HG03196 (cell line): ENCODE results near the gene IRF1.

ENCODE experiments used
- ATAC-seq: cut with Tn5 transposase; IDR thresholded peaks from one replicate; pipeline ENCODE4 v1.9.1; 2021; ENCODE audit not compliant: unreplicated experiment

IRF1 gene

DNA sequence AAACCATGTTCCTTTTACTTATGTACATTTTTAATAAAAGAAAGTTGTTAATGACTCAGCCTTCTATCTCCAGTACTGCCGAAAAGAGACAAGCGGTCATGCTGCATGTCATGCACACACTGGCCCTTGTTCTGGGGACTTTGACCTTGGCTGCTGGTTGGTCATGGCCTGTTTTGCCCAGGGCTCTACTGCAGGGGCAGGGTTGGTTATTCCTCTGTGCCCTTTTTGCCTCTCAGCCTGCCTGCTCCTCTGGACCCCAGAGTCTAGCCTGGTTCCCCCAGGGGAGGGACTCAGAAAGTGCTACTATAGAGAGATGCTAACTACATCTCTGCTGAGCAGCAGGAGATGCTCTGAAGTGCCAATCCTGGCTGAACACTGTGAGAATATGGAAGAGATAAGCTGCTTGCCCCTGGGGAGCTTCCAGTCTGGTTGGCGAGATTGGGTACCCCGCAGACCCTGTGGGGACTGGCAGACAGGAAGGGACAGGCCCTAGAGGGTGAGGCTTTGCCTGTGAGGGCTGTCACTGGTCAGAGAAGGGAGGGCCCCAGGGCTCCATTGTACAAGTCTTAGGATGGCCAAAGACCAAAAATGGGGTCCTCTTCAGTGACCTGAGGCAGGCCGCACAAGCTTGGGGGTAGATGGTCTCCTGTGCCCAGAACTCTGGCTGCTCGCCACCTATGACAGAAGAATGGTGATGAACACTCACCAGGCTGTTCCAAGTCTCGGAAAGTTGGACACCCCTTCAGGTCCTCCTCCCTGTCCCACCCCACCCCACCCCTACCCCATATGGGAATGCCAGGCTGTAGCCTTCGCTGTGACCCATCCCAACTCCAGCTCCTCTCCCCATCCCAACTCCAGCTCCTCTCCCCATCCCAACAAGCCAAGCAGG, 14.3 kb downstream of the IRF1 start:
- ATAC-seq, result no peak

DNA sequence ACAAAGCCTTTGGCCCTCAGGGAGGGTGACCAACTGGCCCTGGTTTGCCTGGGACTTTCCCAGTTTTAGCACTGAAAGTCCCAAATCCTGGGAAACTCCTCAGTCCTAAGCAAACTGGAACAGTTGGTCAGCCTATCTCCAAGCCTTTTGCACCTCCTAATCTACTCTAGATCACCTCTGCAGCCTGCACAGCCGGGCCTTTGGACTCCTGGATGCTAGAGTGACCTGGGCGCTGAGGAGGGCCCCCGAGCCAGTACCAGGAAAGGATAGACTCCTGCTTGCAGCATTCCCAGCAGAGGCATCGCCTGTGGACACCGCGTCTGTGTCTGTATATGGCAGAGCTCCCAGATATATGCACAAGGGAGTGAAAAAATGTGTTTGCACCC, 15.1 kb downstream of the IRF1 start:
- ATAC-seq, result no peak

DNA sequence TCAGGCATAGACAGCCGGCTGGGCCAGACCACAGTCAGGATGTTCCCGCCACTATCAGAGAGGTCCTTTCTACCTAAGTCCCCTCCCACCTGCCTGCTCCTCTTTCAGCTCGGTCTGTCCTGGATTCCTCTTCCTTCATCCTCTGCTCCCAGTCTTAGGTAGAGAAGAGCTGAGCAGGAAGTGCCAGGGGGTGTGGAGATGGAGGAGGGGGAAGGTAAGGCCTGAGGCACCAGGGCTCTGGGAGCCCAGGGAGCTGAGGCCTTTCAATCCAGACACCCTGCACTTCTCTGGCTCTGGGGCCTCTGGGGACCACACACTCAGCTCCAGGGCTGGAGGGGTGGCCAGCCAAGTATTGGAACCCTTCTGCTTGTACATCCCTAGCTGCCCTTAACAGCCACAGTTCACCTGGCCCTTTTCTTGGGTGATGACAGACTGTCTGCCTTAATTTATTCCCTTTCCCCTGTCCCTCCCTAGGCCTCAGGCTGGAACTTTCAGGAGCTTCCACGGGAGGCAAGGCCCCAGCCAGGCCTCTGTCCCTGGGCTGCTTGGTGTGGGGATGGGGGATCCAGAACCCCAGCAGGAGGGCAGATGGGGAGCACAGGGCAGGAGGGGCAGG, 15.6 kb downstream of the IRF1 start:
- no peak for ATAC-seq

DNA sequence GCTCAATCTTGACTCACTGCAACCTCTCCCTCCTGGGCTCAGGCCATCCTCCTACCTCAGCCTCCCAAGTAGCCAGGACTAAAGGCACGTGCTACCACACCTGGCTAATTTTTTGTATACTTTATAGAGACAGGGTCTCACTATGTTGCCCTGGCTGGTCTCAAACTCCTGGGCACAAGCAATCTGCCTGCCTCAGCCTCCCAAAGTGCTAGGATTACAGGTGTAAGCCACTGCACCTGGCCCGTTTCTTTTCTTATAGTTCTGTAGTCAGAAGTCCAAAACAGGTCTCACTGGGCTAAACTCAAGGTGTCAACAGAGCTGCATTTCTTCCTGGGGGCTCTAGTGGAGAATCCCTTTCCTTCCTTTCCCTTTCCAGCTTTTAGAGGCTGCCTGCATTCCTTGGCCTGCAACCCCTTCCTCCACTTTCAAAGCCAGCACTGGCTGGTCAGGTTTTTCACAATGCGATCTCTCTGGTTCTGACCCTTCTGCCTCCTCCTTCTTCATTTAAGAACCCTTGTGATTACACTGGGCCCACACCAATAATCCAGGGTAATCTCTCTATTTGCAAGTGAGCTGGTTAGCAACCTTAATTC, 16.3 kb downstream of the IRF1 start:
- ATAC-seq, result no peak

DNA sequence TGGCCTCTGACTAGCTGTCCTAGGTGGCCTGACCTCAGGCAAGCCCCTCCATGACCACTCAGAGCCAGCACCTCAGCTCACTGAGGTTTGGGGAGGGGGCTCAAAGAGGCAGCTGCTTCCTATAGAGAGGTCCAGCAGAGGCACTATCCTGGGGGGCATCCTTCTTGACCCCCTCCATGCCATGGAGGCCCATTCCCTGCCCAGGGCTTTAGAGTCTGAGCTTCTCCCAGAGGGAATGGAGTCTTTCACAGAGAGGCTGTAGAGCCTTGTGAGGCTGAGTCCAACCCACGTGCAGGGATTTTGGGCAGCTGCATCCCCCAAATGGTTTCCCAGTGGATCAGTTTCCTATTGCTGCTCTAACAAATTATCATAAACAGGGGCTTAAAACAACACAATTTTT, 16.9 kb downstream of the IRF1 start:
- ATAC-seq, result no peak

DNA sequence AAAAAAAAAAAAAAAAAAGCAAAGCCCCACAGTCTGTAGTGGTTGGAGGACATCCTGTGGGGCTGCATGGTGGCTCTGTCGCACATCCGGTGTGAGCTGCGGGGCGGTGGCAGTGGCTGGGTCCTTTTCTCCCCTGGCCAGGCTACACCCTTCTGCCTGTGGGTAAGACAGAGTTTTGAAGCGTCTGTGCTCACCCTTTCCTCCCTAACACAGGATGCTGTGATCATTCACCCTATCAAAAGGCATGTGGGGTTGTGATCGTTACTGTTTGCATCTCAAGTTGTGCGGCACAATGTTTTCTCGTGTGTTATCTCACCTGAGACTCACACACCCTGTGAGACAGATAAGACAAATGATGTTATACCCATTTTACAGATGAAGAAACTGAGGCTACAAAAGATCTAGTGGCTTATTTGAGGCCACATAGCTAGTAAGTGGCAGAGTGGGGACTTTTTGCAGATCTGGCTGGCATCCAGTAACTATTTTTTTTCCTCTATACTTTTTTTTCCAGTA, 17.5 kb downstream of the IRF1 start:
- peak; percentile 59 for ATAC-seq

DNA sequence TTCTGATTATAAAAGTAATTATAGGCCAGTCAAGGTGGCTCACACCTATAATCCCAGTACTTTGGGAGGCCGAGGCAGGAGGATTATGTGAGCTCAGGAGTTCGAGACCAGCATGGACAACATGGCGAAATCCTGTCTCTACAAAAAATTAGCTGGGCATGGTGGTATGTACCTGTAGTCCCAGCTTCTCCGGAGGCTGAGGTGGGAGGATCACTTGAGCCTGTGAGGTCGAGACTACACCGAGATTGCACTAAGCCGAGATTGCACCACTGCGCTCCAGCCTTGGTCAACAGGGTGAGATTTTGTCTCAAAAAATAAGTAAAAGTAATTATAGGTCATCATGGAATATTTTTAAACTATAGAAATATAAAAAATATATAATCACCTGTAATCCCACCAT, 18.1 kb downstream of the IRF1 start:
- ATAC-seq, result no peak

DNA sequence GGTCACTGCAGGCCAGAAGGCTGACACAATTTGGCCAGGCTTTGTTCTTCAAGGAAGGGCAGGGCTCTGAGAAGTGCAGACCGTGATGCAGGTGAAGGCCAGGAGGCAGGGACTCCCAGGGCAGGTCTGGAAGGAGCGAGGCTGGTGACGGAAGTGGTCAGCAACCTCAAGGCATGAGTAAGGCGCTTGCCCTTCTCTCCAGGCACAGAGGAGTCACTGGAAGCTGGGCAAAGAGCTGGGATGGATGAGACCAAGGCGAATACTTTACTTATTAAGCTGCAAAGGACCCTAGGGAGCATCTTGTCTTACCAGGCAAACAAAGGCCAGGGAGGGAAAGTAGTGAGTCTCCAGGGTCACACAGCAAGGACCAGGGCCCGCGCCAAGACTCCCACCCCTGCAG, 18.6 kb downstream of the IRF1 start:
- no peak for ATAC-seq

DNA sequence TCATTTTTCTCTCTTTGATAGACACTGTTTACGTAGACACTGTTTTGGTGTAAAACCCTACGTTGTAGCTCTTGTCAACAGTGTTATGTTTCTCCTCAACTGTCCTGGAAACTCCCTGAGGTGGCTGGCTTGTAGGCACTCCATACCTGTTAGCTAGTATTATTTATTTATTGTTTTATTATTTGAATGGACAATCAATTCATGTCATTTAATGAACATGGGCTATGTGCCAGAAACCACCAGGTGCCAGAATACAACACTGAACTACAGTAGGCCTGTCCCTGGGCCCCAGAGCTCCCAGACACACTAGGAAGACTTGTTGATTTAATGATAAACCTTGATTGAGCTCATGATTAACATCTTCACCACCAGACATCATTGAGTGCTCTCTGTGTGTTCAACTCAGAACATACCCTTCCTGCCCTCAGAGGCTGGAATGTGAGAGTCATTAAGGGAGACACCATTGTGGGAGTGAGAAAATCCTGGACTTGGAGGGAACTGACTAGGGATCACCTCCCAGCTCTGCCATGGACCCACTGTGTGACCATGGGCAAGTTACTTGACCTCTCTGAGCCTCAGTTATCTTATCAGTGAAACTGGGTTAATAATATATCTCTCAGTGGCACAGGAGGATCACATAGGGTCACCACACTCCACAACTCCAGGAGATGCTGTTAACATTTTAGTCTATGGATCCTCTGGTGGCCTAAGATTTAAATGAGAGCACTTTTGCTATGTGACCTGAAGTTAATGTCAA, 19.2 kb downstream of the IRF1 start:
- ATAC-seq, result no peak

DNA sequence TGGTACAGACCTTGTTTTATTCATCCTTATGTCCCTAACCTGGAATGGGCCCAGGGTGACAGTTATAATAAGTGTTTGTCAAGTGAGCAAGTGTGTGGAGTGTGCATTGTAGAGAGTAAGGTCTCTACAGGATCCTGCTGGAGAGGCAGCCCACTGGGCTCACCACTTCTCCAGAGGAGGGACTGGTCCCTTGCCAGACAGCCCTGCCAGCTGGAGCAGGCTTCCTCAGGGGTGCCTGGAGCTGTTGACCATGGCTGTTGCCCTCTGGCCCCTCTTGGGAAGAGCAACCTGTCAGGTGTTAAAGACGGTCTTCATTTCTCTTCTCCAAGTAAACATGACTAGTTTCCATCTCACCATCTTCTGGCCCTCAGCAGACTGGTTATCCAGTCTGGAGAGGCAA, 20.0 kb downstream of the IRF1 start:
- no peak for ATAC-seq

DNA sequence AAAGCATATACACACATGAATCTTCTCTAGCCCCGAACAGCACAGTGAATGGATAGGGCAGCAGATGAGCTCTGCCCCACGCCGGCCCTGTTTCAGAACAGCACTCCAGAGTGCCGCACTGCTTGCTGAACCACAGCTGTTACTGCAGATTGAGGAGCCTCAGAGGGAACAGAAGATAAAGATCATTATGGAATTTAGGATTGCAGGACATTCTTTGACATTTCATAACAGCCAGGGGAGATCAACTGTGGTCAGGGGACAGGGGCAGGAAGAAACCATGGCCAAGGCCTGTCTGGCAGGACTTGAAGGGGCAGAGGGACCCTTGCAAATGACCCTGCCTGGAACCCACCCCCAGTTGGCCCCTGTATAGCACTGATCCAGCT, 20.6 kb downstream of the IRF1 start:
- no peak for ATAC-seq

DNA sequence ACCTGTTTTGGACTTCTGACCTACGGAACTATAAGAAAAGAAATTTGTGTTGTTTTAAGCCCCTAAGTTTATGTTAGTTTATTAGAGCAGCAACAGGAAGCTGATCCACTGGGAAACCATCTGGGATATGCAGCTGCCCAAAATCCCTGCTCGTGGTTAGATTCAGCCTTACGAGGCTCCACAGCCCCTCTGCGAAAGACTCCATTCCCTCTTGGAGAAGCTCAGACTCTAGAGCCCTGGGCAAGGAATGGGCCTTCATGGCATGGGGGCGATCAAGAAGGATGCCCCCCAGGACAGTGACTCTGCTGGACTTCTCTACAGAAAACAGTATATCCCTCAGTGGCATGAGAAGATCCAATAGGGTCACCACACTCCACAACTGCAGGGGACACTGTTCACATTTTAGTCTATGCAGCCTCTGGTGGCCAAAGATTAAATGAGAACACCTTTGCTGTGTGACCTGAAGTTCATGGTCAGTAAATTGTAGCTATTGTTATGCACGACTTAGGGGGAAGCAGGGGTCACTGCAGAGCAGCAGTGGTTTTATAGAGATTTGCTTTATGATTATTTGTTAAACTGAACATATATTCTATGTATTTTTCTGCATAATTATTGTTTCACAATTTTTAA, 21.1 kb downstream of the IRF1 start:
- ATAC-seq, result no peak

DNA sequence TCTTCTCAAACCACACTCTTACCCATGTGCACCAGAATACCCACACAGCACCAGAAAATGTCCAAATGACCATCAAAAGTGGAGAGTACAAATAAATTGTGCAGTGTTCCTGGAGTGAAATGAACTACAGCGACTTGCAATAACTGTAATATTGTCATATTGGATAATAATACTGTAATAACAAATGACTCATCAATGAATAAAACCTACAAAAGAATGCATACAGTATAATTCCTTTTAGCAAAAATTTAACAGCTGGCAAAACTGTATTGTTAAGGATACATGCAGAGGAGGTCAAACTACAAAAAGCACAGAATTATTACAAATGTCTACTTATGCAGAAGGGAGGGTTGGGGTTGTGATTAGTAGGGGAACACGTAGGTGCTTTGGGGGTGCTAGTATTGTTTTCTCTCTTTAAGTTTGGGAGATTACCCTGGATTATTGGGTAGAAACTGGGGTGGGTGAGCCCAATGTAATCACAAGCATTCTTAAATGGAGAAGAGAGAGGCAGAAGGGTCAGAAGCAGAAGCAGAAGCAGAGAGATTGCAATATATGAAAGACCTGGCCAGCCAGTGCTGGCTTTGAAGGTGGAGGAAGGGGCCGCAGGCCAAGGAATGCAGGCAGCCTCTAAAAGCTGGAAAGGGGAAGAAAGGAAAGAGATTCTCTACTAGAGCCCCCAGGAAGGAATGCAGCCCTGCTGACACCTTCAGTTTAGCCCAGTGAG, 21.8 kb downstream of the IRF1 start:
- no peak for ATAC-seq

DNA sequence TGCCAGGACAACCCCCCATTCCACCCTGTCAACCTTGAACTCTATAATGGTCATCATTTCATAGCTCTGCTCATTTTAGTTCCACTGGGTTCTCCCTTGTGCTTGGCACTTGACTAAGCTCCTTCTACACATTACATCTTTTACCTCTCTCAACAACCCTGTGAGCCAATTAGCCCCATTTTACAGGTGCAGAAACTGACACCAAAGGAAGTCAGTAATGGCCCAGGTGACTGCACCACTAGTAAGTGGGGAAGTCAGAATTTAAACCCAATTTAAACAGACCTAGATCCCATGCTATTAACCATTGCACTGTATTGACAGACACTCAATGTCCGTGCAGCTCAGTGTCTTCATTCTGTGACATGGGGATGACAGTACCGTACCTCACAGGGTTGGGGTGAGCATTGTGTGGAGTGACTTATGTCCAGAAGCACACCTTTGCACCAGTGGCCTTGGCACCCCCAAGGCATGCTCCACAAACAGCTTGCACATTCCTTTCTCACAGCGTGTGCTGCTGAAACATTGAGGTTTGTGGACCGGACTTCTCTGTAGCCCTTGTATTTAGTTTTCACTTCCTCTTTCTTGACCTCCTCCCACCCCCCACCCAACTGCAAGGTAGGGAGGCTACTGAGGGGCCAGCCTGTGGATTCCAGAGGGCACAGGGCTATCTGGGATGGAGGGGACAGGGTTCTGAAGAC, 23.1 kb downstream of the IRF1 start:
- no peak for ATAC-seq

DNA sequence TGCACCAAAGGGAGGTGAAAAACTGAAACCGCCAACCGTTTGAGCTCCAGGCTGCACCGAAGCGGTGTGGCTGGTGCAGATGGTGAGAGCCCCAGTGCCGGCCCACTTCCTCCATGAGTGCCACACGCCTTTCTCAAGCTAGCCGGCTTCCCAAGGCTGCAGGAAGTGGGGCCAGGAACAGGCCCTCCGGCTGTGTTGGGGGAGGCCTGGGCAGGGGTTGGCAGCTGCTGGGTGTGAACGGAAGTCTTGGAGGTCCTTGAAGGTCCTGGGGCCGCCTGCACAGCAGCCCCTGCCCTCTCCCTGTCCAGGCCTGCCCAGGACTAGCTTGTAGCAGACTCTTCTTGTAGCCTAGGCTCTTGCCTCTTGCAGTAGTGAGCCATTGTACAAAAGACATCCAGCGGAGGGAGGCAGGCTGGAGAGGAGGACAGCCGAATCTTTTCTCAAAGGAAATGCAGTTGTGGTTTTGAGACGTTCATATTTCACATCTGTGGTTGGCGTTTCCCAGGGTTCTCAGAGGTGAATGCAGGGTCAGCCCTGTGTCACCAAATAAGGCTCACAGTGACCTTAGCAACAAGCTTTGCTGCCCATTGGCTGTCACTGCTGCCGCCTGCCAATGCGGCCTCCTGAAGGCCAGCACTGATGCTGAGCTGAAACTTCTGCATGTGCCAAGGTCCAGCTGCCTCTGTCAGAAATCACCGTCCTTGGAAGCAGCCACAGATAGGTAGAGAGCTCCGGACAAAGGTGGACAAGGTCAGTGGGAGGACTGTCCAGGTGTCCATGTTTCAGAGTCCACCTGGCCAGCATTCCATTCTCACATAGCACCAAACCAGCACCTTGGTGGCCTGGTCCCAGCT, 23.9 kb downstream of the IRF1 start:
- ATAC-seq, result peak; percentile 57

DNA sequence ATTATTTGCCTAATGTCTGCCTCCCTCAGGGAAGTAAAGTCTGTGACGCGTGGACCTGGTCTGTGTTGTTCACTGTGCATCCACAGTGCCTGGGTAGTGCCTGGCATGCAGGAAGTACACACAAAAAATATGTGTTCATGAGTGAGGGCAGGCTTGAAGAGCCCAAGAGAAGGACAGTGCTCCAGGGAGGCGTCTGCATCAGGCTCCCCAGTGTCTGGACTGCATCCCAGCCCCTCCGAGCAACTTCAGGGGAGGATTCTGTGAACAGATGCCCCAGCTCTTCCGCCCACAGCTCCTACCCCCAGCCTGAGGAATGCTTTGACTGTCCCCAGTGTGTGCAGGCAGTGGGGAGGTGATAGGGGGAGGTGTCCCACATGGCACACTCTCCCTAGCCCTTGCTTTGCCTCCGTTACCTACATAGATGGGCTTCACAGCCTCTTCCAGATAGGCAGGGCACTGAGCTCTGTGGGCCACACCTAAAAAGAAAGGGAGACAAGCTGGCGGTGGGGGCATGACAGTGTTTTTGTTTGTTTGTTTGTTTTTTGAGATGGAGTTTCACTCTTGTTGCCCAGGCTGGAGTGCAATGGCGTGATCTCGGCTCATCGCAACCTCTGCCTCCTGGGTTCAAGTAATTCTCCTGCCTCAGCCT, 25.4 kb downstream of the IRF1 start:
- ATAC-seq, result no peak

DNA sequence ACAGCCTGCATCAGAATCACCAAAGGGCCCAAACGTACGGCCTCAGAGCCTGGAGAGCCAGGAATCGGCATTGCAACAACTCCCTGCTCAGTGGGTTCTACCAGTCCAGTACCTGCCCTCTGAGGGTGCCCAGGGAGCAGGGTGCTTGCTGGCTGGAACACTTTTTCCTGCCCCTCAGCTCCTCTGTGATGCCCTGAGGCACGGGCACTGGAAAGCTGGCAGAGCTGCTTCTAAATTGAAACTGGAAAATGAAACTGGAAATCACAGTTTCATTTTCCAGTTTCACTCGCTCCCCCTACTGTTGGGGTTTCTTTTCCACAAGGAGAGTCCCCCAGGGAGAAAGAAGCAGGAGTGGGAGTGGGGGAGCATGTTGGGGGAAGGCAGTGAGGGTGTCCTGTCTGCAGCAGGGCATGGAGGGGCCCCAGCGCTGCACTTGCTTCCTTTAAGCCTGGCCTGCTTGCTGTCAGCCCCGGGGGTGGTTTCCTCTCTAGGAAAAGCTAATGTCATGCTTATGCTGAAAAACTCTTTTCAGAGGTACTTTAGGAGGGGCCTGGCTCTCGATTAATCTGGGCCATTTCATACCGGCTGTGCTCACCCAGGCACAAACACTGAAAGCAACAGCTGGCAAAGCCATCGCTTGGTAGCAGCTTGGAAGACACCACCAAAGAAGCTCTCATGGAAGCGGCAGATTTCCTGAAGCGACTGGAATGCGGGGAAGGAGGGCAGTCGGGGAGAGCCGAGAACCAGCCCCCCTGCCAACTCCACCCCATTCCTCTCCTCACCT, 26.2 kb downstream of the IRF1 start:
- no peak for ATAC-seq

DNA sequence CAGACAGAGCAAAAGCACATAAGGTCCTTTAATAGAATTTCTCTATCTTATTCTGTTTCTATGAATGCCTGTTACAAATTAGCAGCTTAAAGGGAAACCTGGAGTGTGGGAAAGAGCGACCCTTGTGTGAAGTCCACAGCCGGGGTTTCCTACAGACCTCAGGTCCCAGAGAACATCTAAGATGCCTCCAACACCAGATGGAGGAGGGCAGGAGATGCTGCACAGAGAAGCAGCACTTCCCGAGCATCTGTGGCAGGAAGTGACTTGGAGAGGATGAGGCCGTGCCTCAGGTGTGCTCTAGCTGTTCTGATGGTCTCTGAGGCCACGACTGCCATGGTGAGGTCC, 26.8 kb downstream of the IRF1 start:
- ATAC-seq, result no peak
